ENCODE data around the gene CACNA1D.

DNA sequence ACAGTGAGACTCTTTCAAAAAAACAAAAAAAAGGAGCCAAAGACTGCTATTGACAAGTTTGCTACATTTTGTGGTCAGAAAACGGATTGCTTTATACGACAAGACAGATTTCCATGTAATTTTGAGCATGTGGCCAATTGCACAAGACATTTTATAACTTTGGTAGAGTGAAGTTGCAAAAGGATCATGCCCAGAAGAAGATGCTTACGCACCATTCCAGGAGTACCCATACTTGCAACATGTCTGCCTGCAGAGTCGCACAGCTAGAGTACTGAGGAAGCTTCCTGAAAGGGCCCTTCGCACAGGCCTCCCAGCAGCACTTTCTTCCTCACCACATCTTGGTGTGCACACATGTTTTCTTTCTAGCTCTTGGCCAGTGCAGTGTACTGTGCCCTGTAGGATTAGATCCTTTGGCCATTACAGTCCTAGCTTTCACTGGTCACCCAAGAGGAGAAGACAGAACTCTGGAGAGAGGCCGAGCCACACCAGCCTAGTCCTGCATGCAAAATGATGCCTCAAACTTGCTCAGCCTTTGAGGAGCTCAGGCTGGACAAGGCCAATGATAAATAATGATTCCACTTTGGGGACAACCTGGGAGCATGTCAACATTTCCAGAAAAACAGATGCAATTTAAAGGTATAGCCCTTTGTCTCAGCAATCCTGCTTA is 340.2 kb downstream of the CACNA1D start:
- no peak for TF ChIP-seq EZH2 (IDR thresholded peaks at IDR 0.05; ENCODE audit: borderline replicate concordance, low read depth, low read length, severe bottlenecking)
- no peak for TF ChIP-seq POLR2AphosphoS5 (IDR thresholded peaks at IDR 0.05; ENCODE audit: insufficient read depth, low read depth, low read length)
- no peak for TF ChIP-seq POLR2A (IDR thresholded peaks at IDR 0.05; ENCODE audit: low read depth, low read length)
- TF ChIP-seq, protein P1, sequence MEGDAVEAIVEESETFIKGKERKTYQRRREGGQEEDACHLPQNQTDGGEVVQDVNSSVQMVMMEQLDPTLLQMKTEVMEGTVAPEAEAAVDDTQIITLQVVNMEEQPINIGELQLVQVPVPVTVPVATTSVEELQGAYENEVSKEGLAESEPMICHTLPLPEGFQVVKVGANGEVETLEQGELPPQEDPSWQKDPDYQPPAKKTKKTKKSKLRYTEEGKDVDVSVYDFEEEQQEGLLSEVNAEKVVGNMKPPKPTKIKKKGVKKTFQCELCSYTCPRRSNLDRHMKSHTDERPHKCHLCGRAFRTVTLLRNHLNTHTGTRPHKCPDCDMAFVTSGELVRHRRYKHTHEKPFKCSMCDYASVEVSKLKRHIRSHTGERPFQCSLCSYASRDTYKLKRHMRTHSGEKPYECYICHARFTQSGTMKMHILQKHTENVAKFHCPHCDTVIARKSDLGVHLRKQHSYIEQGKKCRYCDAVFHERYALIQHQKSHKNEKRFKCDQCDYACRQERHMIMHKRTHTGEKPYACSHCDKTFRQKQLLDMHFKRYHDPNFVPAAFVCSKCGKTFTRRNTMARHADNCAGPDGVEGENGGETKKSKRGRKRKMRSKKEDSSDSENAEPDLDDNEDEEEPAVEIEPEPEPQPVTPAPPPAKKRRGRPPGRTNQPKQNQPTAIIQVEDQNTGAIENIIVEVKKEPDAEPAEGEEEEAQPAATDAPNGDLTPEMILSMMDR (IDR thresholded peaks at IDR 0.05; ENCODE audit: extremely low read depth in 1 of 2, insufficient read depth in 1 of 2, low read depth in 1 of 2, low read length in 2 of 2): no peak
- TF ChIP-seq, protein P2, sequence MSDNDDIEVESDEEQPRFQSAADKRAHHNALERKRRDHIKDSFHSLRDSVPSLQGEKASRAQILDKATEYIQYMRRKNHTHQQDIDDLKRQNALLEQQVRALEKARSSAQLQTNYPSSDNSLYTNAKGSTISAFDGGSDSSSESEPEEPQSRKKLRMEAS (IDR thresholded peaks at IDR 0.05; ENCODE audit: insufficient read depth, insufficient read length): no peak
- no peak for TF ChIP-seq JUN (IDR thresholded peaks at IDR 0.05; ENCODE audit: borderline replicate concordance, insufficient read depth, insufficient read length, low read depth)
